ENCODE measurements around the gene ANP32A.

- TF ChIP-seq CTCF (IDR thresholded peaks at IDR 0.05) (no peak), EZH2 (IDR thresholded peaks at IDR 0.05) (no peak), EZH2phosphoT487 (IDR thresholded peaks at IDR 0.05) (no peak)
Observed at GRCh38 chr15:68821190-68821840, 620 bp upstream of the ANP32A start.

Measured in neural progenitor cell (in vitro differentiated cells).